BLaER1 treated with 17β-estradiol and CSF1 and Interleukin-3, amounts not matched to agents 10 nM and 100 nM (cell line): ENCODE measurements around the gene ITPRIPL2.

Experiments used
- H3K27ac ChIP-seq, 11 experiments: shearing (Covaris generic); formaldehyde crosslinking; 2 replicates each; pipeline ENCODE4 v1.8.1; 2022
- H3K27me3 ChIP-seq, 11 experiments: shearing (Covaris generic); formaldehyde crosslinking; 2 replicates each; pipeline ENCODE4 v1.8.1; 2022
- H3K36me3 ChIP-seq, 11 experiments: shearing (Covaris generic); formaldehyde crosslinking; 2 replicates each; pipeline ENCODE4 v1.8.1; 2022
- H3K4me1 ChIP-seq, 10 experiments: shearing (Covaris generic); formaldehyde crosslinking; 2 replicates each; pipeline ENCODE4 v1.8.1; 2022
- H3K4me2 ChIP-seq, 11 experiments: shearing (Covaris generic); formaldehyde crosslinking; 2 replicates each; pipeline ENCODE4 v1.8.1; 2022
- H3K4me3 ChIP-seq, 10 experiments: shearing (Covaris generic); formaldehyde crosslinking; 2 replicates each; pipeline ENCODE4 v1.8.1; 2022
- H3K9ac ChIP-seq, 11 experiments: shearing (Covaris generic); formaldehyde crosslinking; 2 replicates each; pipeline ENCODE4 v1.8.1; 2022
- H3K9me3 ChIP-seq, 11 experiments: shearing (Covaris generic); formaldehyde crosslinking; replicated peaks in 1 of 11; 2 replicates each; pipeline ENCODE4 v1.8.1; 2022
- H4K20me1 ChIP-seq, 11 experiments: shearing (Covaris generic); formaldehyde crosslinking; 2 replicates each; pipeline ENCODE4 v1.8.1; 2022
- Cebpa-rat ChIP-seq, 11 experiments: shearing (Covaris generic); IDR thresholded peaks; 2 replicates each; pipeline ENCODE4 v1.8.1; 2022

Gene ITPRIPL2

DNA sequence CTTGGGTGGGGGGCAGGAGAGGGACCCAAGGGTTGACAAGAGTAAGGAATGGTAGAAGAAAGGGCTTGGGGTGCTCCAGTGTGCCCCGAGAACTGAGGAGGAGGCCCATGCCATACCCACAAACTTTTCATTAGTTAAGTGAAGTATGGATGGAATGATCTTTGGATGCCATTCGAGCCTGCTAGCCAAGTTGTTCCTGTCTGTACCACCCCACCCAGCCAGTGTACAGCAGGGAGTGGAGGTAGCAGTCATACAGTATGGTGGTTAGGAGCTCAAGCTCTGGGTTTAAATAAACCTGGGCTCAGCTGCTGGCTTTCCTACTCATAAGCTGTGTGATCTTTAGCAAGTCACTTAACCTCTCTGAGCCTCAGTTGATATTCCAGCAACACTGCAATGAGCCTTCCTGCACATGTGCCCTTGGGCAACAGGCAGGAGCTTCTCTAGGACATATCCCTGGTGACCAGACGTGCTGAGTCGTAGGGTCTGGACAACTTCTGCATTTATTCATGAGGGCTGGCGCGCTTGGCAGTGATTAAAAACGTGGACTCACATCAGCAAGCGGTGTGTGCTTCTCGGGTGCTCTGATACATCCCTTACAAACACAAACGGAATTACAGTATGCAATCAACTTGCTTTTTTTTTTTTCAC, 22.9 kb downstream of the ITPRIPL2 start:
- H3K27ac ChIP-seq, result peak overlapping the region in 6 of 11 experiments; percentile 18 to 60 (median 52); a peak in 11 of 22 replicates
- peak overlapping the region in 1 of 11 experiments; percentile 15; a peak in 1 of 22 replicates for H3K9ac ChIP-seq
- peaks cover 14 to 90% (median 52%) of the 10 kb centered on the region in 10 experiments for H3K4me1 ChIP-seq
- H3K9me3 ChIP-seq, result no peaks in the 10 kb centered on the region; a peak in 1 of 22 replicates
- H3K27me3 ChIP-seq, result no peaks in the 10 kb centered on the region
- peak in 1 of 11 experiments; percentile 12; a peak in 2 of 22 replicates for TF ChIP-seq Cebpa-rat (IDR thresholded peaks at IDR 0.05)
- H4K20me1 ChIP-seq, result no peaks in the 10 kb centered on the region
- no peak overlapping the region for H3K4me3 ChIP-seq
- no peaks in the 10 kb centered on the region for H3K36me3 ChIP-seq
- H3K4me2 ChIP-seq, result peak overlapping the region in 8 of 11 experiments; percentile 24 to 91 (median 73); a peak in 15 of 22 replicates

DNA sequence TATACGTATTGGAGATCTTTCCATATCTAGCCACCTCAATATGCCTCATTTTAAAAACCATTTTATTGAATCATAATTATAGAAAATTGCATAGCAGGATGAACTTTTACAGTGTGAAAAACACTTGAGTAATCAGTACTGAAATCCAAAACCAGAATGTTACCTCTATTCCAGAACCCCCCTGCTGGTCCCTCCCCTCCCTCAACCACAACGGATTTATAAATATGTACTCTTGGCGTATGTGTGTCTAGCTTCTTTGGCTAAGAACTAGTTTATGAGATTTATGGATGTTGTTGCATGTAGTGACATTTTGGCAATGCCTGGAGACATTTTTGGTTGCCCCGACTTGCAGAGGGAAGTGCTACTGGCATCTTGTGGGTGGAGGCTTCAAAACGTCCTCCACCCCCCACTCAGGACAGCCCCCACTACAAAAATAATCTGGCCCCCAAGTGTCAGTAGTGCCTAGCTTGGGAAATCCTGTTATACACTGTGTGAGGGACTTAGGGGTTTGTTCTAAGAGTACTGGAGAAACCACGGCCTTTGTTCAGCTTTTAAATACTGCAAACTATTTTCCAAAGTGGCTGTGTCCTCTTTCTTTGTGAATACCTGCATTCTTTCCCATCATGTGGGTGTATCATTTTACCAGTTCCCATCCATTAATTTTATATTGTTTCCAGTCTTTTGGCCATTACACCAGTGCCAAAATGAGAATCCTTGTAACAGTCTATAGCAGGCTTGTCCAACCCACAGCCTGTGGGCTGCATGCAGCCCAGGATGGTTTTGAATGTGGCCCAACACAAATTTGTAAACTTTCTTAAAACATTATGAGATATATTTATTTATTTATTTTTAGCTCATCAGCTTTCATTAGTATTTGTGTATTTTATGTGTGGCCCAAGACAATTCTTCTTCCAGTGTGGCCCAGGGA, 23.7 kb downstream of the ITPRIPL2 start:
- peak overlapping the region in 4 of 11 experiments; percentile 26 to 60 (median 51); a peak in 9 of 22 replicates for H3K27ac ChIP-seq
- H3K4me1 ChIP-seq, result peaks cover 6 to 82% (median 44%) of the 10 kb centered on the region in 10 experiments; a peak in 19 of 20 replicates
- H3K9ac ChIP-seq, result 0 out of 22 replicates have a peak overlapping the region, but pooled peaks of 1 of the 11 experiments have one; percentile 9
- no peak for TF ChIP-seq Cebpa-rat (IDR thresholded peaks at IDR 0.05)
- no peak overlapping the region for H3K4me3 ChIP-seq
- peak overlapping the region in 7 of 11 experiments; percentile 35 to 91 (median 73); a peak in 12 of 22 replicates for H3K4me2 ChIP-seq
- H3K27me3 ChIP-seq, result no peaks in the 10 kb centered on the region
- H4K20me1 ChIP-seq, result no peaks in the 10 kb centered on the region
- H3K36me3 ChIP-seq, result no peaks in the 10 kb centered on the region
- no peaks in the 10 kb centered on the region; a peak in 1 of 22 replicates for H3K9me3 ChIP-seq

DNA sequence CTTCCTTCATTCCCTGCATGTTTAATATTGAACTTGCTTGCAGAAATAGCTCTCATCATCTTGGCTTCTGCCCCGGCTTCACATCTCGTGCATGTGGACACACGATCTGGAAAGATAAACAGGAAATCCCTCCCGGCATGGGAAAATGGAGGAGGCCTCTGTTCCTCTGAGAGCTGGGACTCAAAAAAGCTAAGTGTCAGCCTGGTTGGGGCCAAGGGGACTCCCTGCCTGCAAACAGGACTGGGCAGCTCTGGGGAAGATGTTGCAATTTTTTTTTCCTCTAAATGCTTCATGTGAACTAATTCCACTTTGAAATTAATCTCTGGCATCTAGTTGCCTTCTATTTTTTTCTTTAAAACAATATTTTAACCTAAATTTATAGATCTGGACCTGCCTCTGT, 24.8 kb downstream of the ITPRIPL2 start:
- H4K20me1 ChIP-seq, result no peaks in the 10 kb centered on the region
- peak overlapping the region in 2 of 11 experiments; percentile 15 to 36; a peak in 2 of 22 replicates for H3K9ac ChIP-seq
- peaks cover 0 to 70% (median 34%) of the 10 kb centered on the region in 10 experiments; a peak in 16 of 20 replicates for H3K4me1 ChIP-seq
- peak overlapping the region in 2 of 11 experiments; percentile 25 to 60; a peak in 4 of 22 replicates for H3K27ac ChIP-seq
- no peaks in the 10 kb centered on the region for H3K27me3 ChIP-seq
- H3K36me3 ChIP-seq, result no peaks in the 10 kb centered on the region
- no peak overlapping the region for H3K4me3 ChIP-seq
- no peak for TF ChIP-seq Cebpa-rat (IDR thresholded peaks at IDR 0.05)
- H3K9me3 ChIP-seq, result no peaks in the 10 kb centered on the region
- H3K4me2 ChIP-seq, result peak overlapping the region in 6 of 11 experiments; percentile 30 to 91 (median 63); a peak in 9 of 22 replicates

DNA sequence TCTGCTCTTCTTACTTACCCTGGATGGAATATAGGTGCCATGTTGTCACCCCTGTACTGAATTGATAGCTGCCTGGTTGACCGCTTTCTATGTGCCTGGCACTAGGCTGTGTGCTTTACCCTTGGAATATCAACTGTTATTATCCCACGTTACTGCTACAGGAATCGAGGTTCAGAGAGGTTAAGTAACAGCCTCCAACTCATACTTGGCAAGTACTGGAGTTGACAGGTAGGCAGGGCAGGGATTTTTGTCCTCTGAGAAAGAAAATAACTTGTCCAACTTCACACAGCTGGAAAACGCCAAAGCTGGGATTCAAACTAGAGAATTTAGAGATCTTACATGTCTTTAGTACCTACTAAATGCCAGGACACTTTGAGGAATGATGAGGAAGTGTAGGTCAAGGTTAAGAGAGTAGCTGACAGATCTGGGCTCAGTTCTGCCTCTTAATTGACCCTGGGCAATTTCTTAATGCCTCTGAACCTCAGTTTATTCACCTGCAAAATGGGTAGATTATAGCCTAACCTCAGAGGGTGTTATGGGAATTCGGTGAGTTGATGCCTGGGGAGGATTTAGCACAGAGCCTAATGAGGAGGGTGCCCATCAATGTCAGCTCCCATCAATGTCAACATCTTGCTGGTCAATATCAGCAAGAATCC, 25.8 kb downstream of the ITPRIPL2 start:
- Histone ChIP-seq H3K27ac (no peak overlapping the region), H3K9me3 (no peaks in the 10 kb centered on the region), H3K4me2 (peak overlapping the region in 3 of 11 experiments; percentile 86 to 91 (median 86); a peak in 6 of 22 replicates), H3K9ac (no peak overlapping the region), H3K36me3 (no peaks in the 10 kb centered on the region), H4K20me1 (no peaks in the 10 kb centered on the region), H3K4me1 (peaks cover 0 to 61% (median 33%) of the 10 kb centered on the region in 10 experiments; a peak in 16 of 20 replicates), H3K27me3 (no peaks in the 10 kb centered on the region), H3K4me3 (no peak overlapping the region)
- no peak for TF ChIP-seq Cebpa-rat (IDR thresholded peaks at IDR 0.05)

DNA sequence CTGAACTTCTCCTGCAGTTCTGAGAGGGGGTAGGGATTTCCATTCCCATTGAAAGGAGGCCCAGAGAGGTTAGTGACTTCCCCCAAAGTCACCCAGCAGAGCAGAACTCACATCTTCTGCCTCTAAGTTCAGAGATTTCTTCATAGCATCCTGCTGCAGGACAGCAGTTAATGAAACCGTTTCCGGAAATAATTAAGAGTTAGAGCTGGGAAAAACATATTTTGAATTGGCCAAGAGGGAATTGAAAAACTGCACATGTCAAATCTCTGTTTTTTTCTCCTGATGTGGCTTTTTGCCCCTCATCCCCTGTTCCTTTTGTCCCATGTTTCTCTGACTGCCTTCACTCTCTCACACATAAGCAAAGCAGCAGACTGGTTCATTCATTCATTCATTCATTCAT, 26.6 kb downstream of the ITPRIPL2 start:
- Histone ChIP-seq H3K4me1 (peaks cover 0 to 52% (median 32%) of the 10 kb centered on the region in 10 experiments; a peak in 16 of 20 replicates), H4K20me1 (no peaks in the 10 kb centered on the region), H3K36me3 (no peaks in the 10 kb centered on the region), H3K27ac (no peak overlapping the region), H3K9me3 (no peaks in the 10 kb centered on the region), H3K27me3 (no peaks in the 10 kb centered on the region), H3K9ac (no peak overlapping the region; a peak in 1 of 22 replicates), H3K4me3 (no peak overlapping the region), H3K4me2 (peak overlapping the region in 2 of 11 experiments; percentile 86 to 91; a peak in 2 of 22 replicates)
- TF ChIP-seq Cebpa-rat (IDR thresholded peaks at IDR 0.05), result no peak

DNA sequence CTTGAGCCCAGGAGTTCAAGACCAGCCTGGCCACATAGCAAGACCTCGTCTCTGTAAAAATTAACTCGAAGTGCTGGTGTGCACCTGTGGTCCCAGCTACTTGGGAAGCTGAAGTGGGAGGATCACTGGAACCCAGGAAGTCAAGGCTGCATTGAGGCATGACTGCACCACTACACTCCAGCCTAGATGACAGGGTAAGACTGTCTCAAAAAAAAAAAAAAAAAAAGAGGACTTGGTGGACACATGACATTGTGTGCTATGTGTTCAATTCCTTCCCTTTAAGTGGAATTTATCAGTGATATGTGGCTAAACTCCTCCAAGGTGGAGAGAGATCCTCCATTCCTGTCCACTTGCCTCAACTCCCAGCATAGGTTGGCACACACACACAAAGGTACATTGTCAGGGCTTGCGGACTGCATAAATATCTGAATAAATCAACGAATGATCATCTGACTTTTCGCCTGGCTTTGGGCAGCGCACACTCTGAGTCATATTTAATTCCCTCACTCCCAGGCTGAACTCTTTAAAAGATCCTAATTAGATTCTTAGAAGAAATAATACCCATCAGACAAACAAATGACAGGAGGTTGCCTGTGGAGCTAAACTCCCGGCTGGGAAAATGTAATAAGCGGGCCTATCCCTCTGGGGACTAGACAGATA, 29.3 kb downstream of the ITPRIPL2 start:
- Histone ChIP-seq H3K27ac (no peak overlapping the region), H3K9ac (no peak overlapping the region), H3K4me3 (no peak overlapping the region), H4K20me1 (no peaks in the 10 kb centered on the region), H3K36me3 (no peaks in the 10 kb centered on the region), H3K27me3 (no peaks in the 10 kb centered on the region), H3K4me1 (peaks cover 0 to 26% (median 8%) of the 10 kb centered on the region in 10 experiments; a peak in 10 of 20 replicates), H3K4me2 (no peak overlapping the region), H3K9me3 (peaks cover 6 to 8% (median 7%) of the 10 kb centered on the region in 11 experiments; a peak in 19 of 22 replicates)
- TF ChIP-seq Cebpa-rat (IDR thresholded peaks at IDR 0.05), result no peak

DNA sequence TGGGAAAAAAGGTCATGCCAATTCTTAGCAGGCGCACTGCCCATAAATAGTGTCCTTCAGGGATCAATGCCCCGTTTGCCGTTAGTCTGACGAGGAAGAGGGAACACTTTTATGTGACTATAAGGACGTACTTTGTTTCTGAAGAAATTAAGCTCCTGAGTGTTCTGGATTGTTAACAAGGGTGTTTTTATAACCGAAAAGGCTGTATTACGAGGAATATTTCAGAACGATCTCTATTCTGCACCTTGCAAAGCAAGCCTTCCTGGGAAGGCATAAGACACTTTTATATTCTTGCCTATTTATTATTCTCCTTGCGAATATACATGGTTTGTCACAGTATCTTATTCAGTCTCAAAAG, 29.8 kb downstream of the ITPRIPL2 start:
- TF ChIP-seq Cebpa-rat (IDR thresholded peaks at IDR 0.05), result no peak
- no peak overlapping the region for H3K4me2 ChIP-seq
- H3K9ac ChIP-seq, result no peak overlapping the region
- H3K4me3 ChIP-seq, result no peak overlapping the region
- H3K9me3 ChIP-seq, result peaks cover 10 to 13% (median 12%) of the 10 kb centered on the region in 11 experiments; a peak in 19 of 22 replicates
- peaks cover 0 to 23% (median 4%) of the 10 kb centered on the region in 10 experiments; a peak in 10 of 20 replicates for H3K4me1 ChIP-seq
- H3K27ac ChIP-seq, result no peak overlapping the region
- no peaks in the 10 kb centered on the region for H3K27me3 ChIP-seq
- H4K20me1 ChIP-seq, result no peaks in the 10 kb centered on the region
- H3K36me3 ChIP-seq, result no peaks in the 10 kb centered on the region

DNA sequence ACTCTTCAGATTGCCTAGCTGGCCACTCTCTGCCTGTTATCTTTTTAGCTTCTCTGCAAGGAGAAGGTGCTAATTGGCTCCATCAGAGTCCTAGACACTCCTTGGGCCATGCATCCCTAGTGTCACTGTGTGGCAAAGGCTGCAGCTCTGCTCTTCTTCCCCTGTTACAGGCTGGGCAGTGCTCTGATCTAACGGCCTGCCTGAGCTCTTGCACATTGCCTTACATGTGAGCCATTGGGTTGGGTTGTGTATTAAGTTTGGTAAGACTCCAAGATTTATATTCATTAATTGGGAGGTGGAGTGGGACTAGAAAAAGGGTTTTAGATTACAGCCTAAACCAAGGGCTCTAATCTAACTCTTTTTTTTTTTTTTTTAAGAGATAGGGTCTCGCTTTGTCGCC, 31.2 kb downstream of the ITPRIPL2 start:
- no peak overlapping the region for H3K27ac ChIP-seq
- no peak overlapping the region for H3K9ac ChIP-seq
- H3K27me3 ChIP-seq, result no peaks in the 10 kb centered on the region
- H3K36me3 ChIP-seq, result no peaks in the 10 kb centered on the region
- no peaks in the 10 kb centered on the region for H4K20me1 ChIP-seq
- no peak overlapping the region for H3K4me3 ChIP-seq
- peaks cover 0 to 23% (median 2%) of the 10 kb centered on the region in 10 experiments; a peak in 7 of 20 replicates for H3K4me1 ChIP-seq
- TF ChIP-seq Cebpa-rat (IDR thresholded peaks at IDR 0.05), result no peak
- peaks cover 10 to 20% (median 12%) of the 10 kb centered on the region in 11 experiments; a peak in 19 of 22 replicates for H3K9me3 ChIP-seq
- no peak overlapping the region for H3K4me2 ChIP-seq
